Type B pancreatic cell (in vitro differentiated cells): ENCODE data around the gene MOB4. TPM values are rescaled to one million over a fixed set of nuclear protein-coding genes. Genes with fewer than 3 reads are reported as not detected.

Experiments
- DNase-seq: peaks from one replicate; pipeline ENCODE4 v3.0.0; 2021; ENCODE audit warnings: mixed read lengths; ENCODE audit not compliant: unreplicated experiment; ENCODE audit errors: extremely low spot score
- H3K27ac Mint-ChIP-seq: 2 replicates; pipeline ENCODE4 v1.8.0; 2021; ENCODE audit warnings: mild to moderate bottlenecking, mixed read lengths
- H3K27me3 Mint-ChIP-seq: 2 replicates; pipeline ENCODE4 v1.8.0; 2021; ENCODE audit warnings: mixed read lengths
- H3K36me3 Mint-ChIP-seq: 2 replicates; pipeline ENCODE4 v1.8.0; 2021; ENCODE audit warnings: mixed read lengths
- H3K4me1 Mint-ChIP-seq: one replicate; pipeline ENCODE4 v1.8.0; 2021; ENCODE audit warnings: mixed read lengths; ENCODE audit not compliant: unreplicated experiment
- H3K4me3 Mint-ChIP-seq: 2 replicates; pipeline ENCODE4 v1.8.0; 2021; ENCODE audit warnings: mild to moderate bottlenecking, mixed read lengths
- H3K9me3 Mint-ChIP-seq: 2 replicates; pipeline ENCODE4 v1.8.0; 2021; ENCODE audit warnings: mixed read lengths
- total RNA-seq: library from RNA; stranded (reverse); gene quantifications from 2 replicates; pipeline ENCODE4 v1.2.1, GENCODE V29; 2021; ENCODE audit warnings: low replicate concordance
- TF ChIP-seq, protein P1 (sequence below): fragments of 200-600 bp; sonication (generic); conservative IDR thresholded peaks from 2 replicates; pipeline ENCODE4 v1.5.0; 2021; ENCODE audit warnings: antibody characterized with exemption, mild to moderate bottlenecking

Gene MOB4
- total RNA-seq, 1 donor from 2014 or later, result 30.7 TPM

DNA sequence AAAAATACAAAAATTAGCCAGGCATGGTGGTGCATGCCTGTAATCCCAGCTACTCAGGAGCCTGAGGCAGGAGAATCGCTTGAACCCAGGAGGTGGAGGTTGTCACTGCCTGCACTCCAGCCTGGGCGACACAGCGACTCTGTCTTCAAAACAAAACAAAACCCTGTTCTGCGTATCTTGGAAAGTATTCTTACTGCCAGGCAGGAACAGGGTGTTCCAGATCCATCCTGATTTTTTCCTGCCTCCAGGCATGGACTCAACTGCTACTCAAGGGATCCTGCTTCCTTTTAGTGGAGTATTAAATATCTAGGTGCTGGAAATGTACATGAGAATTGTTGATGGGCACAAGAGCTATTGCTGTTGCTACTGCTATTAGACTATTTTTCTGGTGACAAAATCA is 28.5 kb upstream of the MOB4 start:
- H3K4me3 Mint-ChIP-seq, result no peak overlapping the region
- no peak for DNase-seq
- H3K4me1 Mint-ChIP-seq, result no peaks in the 10 kb centered on the region
- TF ChIP-seq, protein P1, sequence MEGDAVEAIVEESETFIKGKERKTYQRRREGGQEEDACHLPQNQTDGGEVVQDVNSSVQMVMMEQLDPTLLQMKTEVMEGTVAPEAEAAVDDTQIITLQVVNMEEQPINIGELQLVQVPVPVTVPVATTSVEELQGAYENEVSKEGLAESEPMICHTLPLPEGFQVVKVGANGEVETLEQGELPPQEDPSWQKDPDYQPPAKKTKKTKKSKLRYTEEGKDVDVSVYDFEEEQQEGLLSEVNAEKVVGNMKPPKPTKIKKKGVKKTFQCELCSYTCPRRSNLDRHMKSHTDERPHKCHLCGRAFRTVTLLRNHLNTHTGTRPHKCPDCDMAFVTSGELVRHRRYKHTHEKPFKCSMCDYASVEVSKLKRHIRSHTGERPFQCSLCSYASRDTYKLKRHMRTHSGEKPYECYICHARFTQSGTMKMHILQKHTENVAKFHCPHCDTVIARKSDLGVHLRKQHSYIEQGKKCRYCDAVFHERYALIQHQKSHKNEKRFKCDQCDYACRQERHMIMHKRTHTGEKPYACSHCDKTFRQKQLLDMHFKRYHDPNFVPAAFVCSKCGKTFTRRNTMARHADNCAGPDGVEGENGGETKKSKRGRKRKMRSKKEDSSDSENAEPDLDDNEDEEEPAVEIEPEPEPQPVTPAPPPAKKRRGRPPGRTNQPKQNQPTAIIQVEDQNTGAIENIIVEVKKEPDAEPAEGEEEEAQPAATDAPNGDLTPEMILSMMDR, result no peak
- H3K27ac Mint-ChIP-seq, result no peak overlapping the region
- no peaks in the 10 kb centered on the region for H3K9me3 Mint-ChIP-seq
- no peaks in the 10 kb centered on the region for H3K27me3 Mint-ChIP-seq
- H3K36me3 Mint-ChIP-seq, result peaks cover 49% of the 10 kb centered on the region

DNA sequence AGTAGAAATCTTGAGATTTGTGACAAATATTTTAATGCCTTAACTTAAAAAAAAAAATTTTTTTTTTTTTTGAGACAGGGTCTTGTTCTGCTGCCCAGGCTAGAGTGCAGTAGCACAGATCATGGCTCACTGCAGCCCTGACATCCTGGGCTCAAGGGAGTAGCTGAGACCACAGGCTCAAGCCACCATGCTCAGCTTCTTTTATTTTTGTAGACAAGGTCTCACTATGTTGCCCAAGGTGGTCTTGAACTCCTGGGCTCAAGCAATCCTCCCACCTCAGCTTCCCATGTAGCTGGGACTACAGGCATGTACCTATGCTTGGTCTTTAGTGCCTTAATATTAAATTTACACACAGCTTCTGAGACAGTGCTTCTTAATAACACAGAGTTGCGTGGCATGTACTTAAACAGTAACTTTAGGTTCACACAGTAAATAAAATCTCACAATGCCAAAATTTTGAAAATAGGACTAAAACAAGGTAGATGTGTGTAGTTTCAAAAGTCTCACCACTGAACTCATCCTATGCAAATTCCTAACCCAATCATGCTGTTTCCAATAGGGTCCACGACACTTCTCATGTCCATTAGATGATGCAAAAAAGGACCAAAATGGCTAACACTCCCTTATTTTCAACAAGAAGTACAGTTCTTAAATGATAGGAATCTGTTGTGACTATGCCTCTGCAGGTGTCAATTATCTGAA is 20.3 kb upstream of the MOB4 start:
- H3K27me3 Mint-ChIP-seq, result no peaks in the 10 kb centered on the region
- H3K27ac Mint-ChIP-seq, result no peak overlapping the region
- no peaks in the 10 kb centered on the region for H3K9me3 Mint-ChIP-seq
- peaks cover 41% of the 10 kb centered on the region for H3K36me3 Mint-ChIP-seq
- peaks cover 30% of the 10 kb centered on the region for H3K4me1 Mint-ChIP-seq
- H3K4me3 Mint-ChIP-seq, result no peak overlapping the region
- TF ChIP-seq, protein P1, result no peak
- no peak for DNase-seq

DNA sequence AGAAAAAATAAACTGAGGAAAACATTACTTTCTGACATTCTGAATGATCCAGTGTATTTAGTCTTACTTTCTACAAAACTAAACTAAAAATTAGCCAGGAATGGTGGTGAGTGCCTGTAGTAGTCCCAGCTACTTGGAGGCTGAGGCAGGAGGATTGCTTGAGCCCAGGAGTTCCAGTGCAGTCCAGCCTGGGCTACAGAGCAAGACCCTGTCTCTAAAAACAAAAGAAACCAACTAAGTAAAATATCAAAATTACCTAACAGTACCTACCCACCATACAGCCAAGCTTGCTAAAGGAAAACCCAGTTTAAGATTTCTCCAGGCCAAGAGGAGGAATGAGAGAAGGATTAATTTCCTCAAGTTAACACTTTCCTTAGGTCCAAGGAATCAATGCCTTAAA is 19.2 kb upstream of the MOB4 start:
- no peak for DNase-seq
- H3K27ac Mint-ChIP-seq, result peak overlapping the region; percentile 97
- TF ChIP-seq, protein P1, result no peak
- no peaks in the 10 kb centered on the region for H3K9me3 Mint-ChIP-seq
- no peaks in the 10 kb centered on the region for H3K27me3 Mint-ChIP-seq
- peak overlapping the region; percentile 98 for H3K4me3 Mint-ChIP-seq
- H3K36me3 Mint-ChIP-seq, result peaks cover 40% of the 10 kb centered on the region
- H3K4me1 Mint-ChIP-seq, result peaks cover 33% of the 10 kb centered on the region

DNA sequence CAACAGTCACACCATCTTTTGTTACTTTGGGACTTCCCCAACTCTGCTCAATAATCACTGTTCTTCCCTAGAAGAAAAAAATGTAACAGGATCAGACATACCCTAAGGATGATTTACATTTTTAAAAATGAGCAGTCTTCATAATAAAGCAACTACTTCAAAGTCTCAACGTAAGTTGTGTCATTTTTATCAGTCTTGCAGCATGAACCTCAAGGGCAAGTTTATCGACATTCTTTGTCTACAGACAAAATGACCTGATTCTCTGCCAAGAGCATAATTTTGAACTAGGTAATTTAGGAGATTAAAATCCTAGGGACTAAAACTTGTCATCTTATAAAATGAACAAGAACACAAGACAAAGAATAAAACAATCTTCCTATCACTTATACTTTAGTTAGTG is 18.5 kb upstream of the MOB4 start:
- TF ChIP-seq, protein P1, result no peak
- Mint-ChIP-seq H3K27ac (peak overlapping the region; percentile 97), H3K27me3 (no peaks in the 10 kb centered on the region), H3K4me1 (peaks cover 39% of the 10 kb centered on the region), H3K36me3 (peaks cover 45% of the 10 kb centered on the region), H3K4me3 (peak overlapping the region; percentile 98), H3K9me3 (no peaks in the 10 kb centered on the region)
- no peak for DNase-seq

DNA sequence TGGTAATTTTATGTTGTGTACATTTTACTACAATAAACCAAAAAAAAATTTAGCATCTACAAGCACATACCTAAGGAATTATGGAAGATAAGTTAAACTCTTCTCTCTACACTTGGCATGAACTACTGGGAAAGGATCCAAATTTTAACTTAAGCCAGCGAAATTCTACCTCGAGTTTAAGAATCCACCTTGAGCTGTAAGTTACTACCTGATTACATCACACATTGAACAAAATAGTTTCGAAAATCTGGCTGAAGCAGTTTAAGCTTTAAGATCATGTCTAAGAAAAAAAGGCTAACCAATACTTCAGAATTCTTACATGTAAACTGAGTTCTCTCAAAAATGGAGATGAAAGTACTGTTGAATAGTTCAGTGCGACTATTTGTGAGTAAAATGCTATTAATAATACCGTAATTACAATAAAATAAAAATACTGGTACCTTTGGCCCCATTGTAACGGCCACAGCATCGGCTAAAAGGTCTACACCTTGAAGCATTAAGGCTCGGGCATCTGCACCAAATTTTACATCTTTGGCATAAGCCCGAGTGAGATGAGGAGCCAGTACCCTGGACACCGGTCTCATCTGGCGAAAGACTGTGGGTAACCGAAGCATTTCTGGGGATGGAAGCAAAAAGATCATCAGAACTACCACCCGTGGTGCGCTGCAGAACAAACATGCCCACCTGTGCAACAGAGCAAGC is 17.5 kb upstream of the MOB4 start:
- Mint-ChIP-seq H3K4me1 (peaks cover 40% of the 10 kb centered on the region), H3K9me3 (no peaks in the 10 kb centered on the region), H3K4me3 (peak overlapping the region; percentile 98), H3K27ac (peak overlapping the region; percentile 97), H3K36me3 (peaks cover 43% of the 10 kb centered on the region), H3K27me3 (no peaks in the 10 kb centered on the region)
- DNase-seq, result no peak
- TF ChIP-seq, protein P1, result no peak
